AG10803 (cell line): ENCODE results near the gene MT1HL1.
"Not testable (repeated sequence)": the region's sequence is repeated elsewhere in the genome, so short reads cannot be mapped to it uniquely, and the experiment has no call there.

ENCODE experiments used
- DNase-seq: peaks from one replicate; pipeline ENCODE4 v3.0.0; 2010; ENCODE audit warnings: low read depth
- H3K4me3 ChIP-seq: 2 replicates; pipeline ENCODE4 v1.5.1; 2011; ENCODE audit warnings: mild to moderate bottlenecking, low read length, control low read depth
- CTCF ChIP-seq: conservative IDR thresholded peaks from 2 replicates; pipeline ENCODE4 v1.5.1; 2011; ENCODE audit warnings: mild to moderate bottlenecking, low read length, control low read depth, inconsistent platforms

Gene MT1HL1

GRCh38 chr1:236980673-236981072 lies 23.6 kb downstream of the MT1HL1 start:
- no peak overlapping the region for H3K4me3 ChIP-seq
- DNase-seq = no peak
- TF ChIP-seq CTCF = no peak

GRCh38 chr1:236979149-236979900 lies 24.9 kb downstream of the MT1HL1 start:
- TF ChIP-seq CTCF = no peak
- DNase-seq = no peak
- no peak overlapping the region for H3K4me3 ChIP-seq

- peak; percentile 5 for DNase-seq
- TF ChIP-seq CTCF = no peak
- H3K4me3 ChIP-seq = no peak overlapping the region
Measured at GRCh38 chr1:236978740-236979139, 25.5 kb downstream of the MT1HL1 start.

GRCh38 chr1:236975461-236975860 lies 28.8 kb downstream of the MT1HL1 start:
- DNase-seq = no peak
- TF ChIP-seq CTCF = no peak
- no peak overlapping the region for H3K4me3 ChIP-seq

GRCh38 chr1:236974025-236974424 lies 30.2 kb downstream of the MT1HL1 start:
- DNase-seq, H3K4me3 ChIP-seq: not testable (repeated sequence)

GRCh38 chr1:236966636-236967035 lies 37.6 kb downstream of the MT1HL1 start:
- no peak for DNase-seq
- H3K4me3 ChIP-seq = no peak overlapping the region
- no peak for TF ChIP-seq CTCF

GRCh38 chr1:236963920-236964319 lies 40.3 kb downstream of the MT1HL1 start:
- no peak for TF ChIP-seq CTCF
- no peak for DNase-seq
- no peak overlapping the region for H3K4me3 ChIP-seq
